ENCODE results near the gene RASD1. TPM values are rescaled to one million over a fixed set of nuclear protein-coding genes. Genes with fewer than 3 reads are reported as not detected.

RASD1 gene
- total RNA-seq, 3 donors from 2014 or later (not counting 1 experiment from before 2014, with no cell fraction given): 0.60 to 2.4 (median 1.2) TPM

GRCh38 chr17:17515934-17516930 is 20.0 kb upstream of the RASD1 start:
- DNase-seq (no peak), ATAC-seq (no peak)
- no peaks in the 10 kb centered on the region for H3K9me3 ChIP-seq (ENCODE audit: control insufficient read depth, insufficient read depth, low read length)
- WGBS (ENCODE audit: insufficient coverage): 87% methylated on average over 21 of the region's 21 CpGs
- no peaks in the 10 kb centered on the region for H3K4me1 ChIP-seq (ENCODE audit: control insufficient read depth, insufficient read depth, low read length)
- no peak for TF ChIP-seq CTCF (IDR thresholded peaks at IDR 0.05)
- H3K4me3 Mint-ChIP-seq: no peak overlapping the region
- no peak overlapping the region for H3K27ac ChIP-seq (ENCODE audit: low read length)
- H3K27me3 ChIP-seq (ENCODE audit: control insufficient read depth, insufficient read depth, low read length): no peaks in the 10 kb centered on the region
- no peak overlapping the region for H3K4me3 ChIP-seq (ENCODE audit: low read length)
- H3K36me3 ChIP-seq (ENCODE audit: control insufficient read depth, insufficient read depth, low read length): no peaks in the 10 kb centered on the region
- no peak overlapping the region for H3K27ac Mint-ChIP-seq
- intact Hi-C loops (cut with micrococcal nuclease): no loop called here
- H3K9me3 Mint-ChIP-seq: no peaks in the 10 kb centered on the region
- H3K36me3 Mint-ChIP-seq: no peaks in the 10 kb centered on the region
- no peaks in the 10 kb centered on the region for H3K27me3 Mint-ChIP-seq (ENCODE audit: low read depth in 2 of 2)
- H3K4me1 Mint-ChIP-seq: peaks cover 0 to under 1% of the 10 kb centered on the region in 2 donors

GRCh38 chr17:17514993-17515933 is 19.1 kb upstream of the RASD1 start:
- intact Hi-C loops (cut with micrococcal nuclease): no loop called here
- no peaks in the 10 kb centered on the region for H3K27me3 ChIP-seq (ENCODE audit: control insufficient read depth, insufficient read depth, low read length)

GRCh38 chr17:17514361-17514992 is 18.3 kb upstream of the RASD1 start:
- no peaks in the 10 kb centered on the region for H3K9me3 Mint-ChIP-seq
- WGBS (ENCODE audit: insufficient coverage): 95% methylated on average over 14 of the region's 16 CpGs
- Histone ChIP-seq H3K27me3 (ENCODE audit: control insufficient read depth, insufficient read depth, low read length) (no peaks in the 10 kb centered on the region), H3K4me3 (ENCODE audit: low read length) (no peak overlapping the region), H3K27ac (ENCODE audit: low read length) (no peak overlapping the region), H3K36me3 (ENCODE audit: control insufficient read depth, insufficient read depth, low read length) (no peaks in the 10 kb centered on the region), H3K9me3 (ENCODE audit: control insufficient read depth, insufficient read depth, low read length) (no peaks in the 10 kb centered on the region), H3K4me1 (ENCODE audit: control insufficient read depth, insufficient read depth, low read length) (no peaks in the 10 kb centered on the region)
- no peak overlapping the region for H3K27ac Mint-ChIP-seq
- intact Hi-C loops (cut with micrococcal nuclease): no loop called here
- no peak overlapping the region for H3K4me3 Mint-ChIP-seq
- DNase-seq (no peak), ATAC-seq (no peak)
- no peak for TF ChIP-seq CTCF (IDR thresholded peaks at IDR 0.05)
- peaks cover 0 to 16% of the 10 kb centered on the region in 2 donors for H3K4me1 Mint-ChIP-seq
- no peaks in the 10 kb centered on the region for H3K27me3 Mint-ChIP-seq (ENCODE audit: low read depth in 2 of 2)
- no peaks in the 10 kb centered on the region for H3K36me3 Mint-ChIP-seq

More at GRCh38 chr17:17514993-17515933, 19.1 kb upstream of the RASD1 start:
- H3K27ac Mint-ChIP-seq: no peak overlapping the region
- TF ChIP-seq CTCF (IDR thresholded peaks at IDR 0.05): no peak
- H3K27me3 Mint-ChIP-seq (ENCODE audit: low read depth in 2 of 2): no peaks in the 10 kb centered on the region
- peaks cover 0 to 11% of the 10 kb centered on the region in 2 donors for H3K4me1 Mint-ChIP-seq
- DNase-seq (no peak), ATAC-seq (no peak)
- no peak overlapping the region for H3K27ac ChIP-seq (ENCODE audit: low read length)
- 94% methylated on average over 21 of the region's 21 CpGs for WGBS (ENCODE audit: insufficient coverage)
- no peaks in the 10 kb centered on the region for H3K9me3 ChIP-seq (ENCODE audit: control insufficient read depth, insufficient read depth, low read length)
- no peaks in the 10 kb centered on the region for H3K4me1 ChIP-seq (ENCODE audit: control insufficient read depth, insufficient read depth, low read length)
- H3K9me3 Mint-ChIP-seq: no peaks in the 10 kb centered on the region
- H3K36me3 ChIP-seq (ENCODE audit: control insufficient read depth, insufficient read depth, low read length): no peaks in the 10 kb centered on the region
- H3K4me3 Mint-ChIP-seq: no peak overlapping the region
- H3K36me3 Mint-ChIP-seq: no peaks in the 10 kb centered on the region
- H3K4me3 ChIP-seq (ENCODE audit: low read length): no peak overlapping the region

Data from natural killer cell (primary cell).